HEK293 (cell line): Measurements from ENCODE around the gene RRP9.
A peak's percentile ranks its signal among the peaks of the same experiment; 100 is the strongest.

Experiments used
- CTCF ChIA-PET: fragments of 350-600 bp; formaldehyde crosslinking; extraction: SDS; loops from one replicate; lab custom pipeline; 2021; ENCODE audit warnings: antibody characterized with exemption; lab: Yijun Ruan, JAX
- POLR2A ChIA-PET: fragments of 300-600 bp; formaldehyde crosslinking; extraction: SDS; loops from one replicate; lab custom pipeline; 2020; ENCODE audit warnings: antibody characterized with exemption, inconsistent platforms; lab: Yijun Ruan, JAX
- H3K27ac ChIP-seq: fragments of 200-500 bp; sonication (Bioruptor generic); 2 replicates; pipeline ENCODE4 v1.5.1; 2014; ENCODE audit warnings: low read depth, low read length, control low read depth, inconsistent platforms; ENCODE audit errors: extremely low read depth
- H3K36me3 ChIP-seq, 2 experiments: fragments of 200-500 bp in 1 of 2; sonication (Bioruptor generic) in 1 of 2; 1 replicate in 1 of 2; 2 replicates in 1 of 2; pipeline ENCODE4 v1.5.1; 2014 to 2017; ENCODE audit warnings: inconsistent platforms in 2 of 2, low read length in 2 of 2; ENCODE audit not compliant: control insufficient read depth in 2 of 2, insufficient read depth in 1 of 2
- H3K4me1 ChIP-seq: fragments of 200-500 bp; sonication (Bioruptor generic); 2 replicates; pipeline ENCODE4 v1.5.1; 2014; ENCODE audit warnings: mild to moderate bottlenecking, low read length, inconsistent platforms; ENCODE audit not compliant: control insufficient read depth, insufficient read depth
- H3K4me3 ChIP-seq: 2 replicates; pipeline ENCODE4 v1.5.1; 2011; ENCODE audit warnings: low read depth, mild to moderate bottlenecking, control low read depth, low read length, moderate library complexity
- H3K9me3 ChIP-seq: fragments of 200-500 bp; sonication (Bioruptor generic); 2 replicates; pipeline ENCODE4 v1.5.1; 2014; ENCODE audit warnings: low read depth, low read length, inconsistent platforms; ENCODE audit not compliant: control insufficient read depth, insufficient read depth
- GLIS1 ChIP-seq: fragments of 450-650 bp; formaldehyde crosslinking; IDR thresholded peaks from 2 replicates; pipeline ENCODE4 v1.5.1; 2016; ENCODE audit warnings: missing biosample characterization, missing genetic modification characterization
- KLF8 ChIP-seq: fragments of 450-650 bp; formaldehyde crosslinking; IDR thresholded peaks from 2 replicates; pipeline ENCODE4 v1.5.1; 2016; ENCODE audit warnings: missing biosample characterization, missing genetic modification characterization
- MZF1 ChIP-seq: fragments of 450-650 bp; formaldehyde crosslinking; IDR thresholded peaks from 2 replicates; pipeline ENCODE4 v1.5.1; 2017; ENCODE audit warnings: missing biosample characterization, missing genetic modification characterization, borderline replicate concordance
- SALL2 ChIP-seq: fragments of 450-650 bp; formaldehyde crosslinking; IDR thresholded peaks from 2 replicates; pipeline ENCODE4 v1.5.0; 2017; ENCODE audit warnings: missing biosample characterization, mild to moderate bottlenecking, missing genetic modification characterization, borderline replicate concordance
- SETDB1 ChIP-seq: IDR thresholded peaks from one replicate; pipeline ENCODE4 v1.6.1; 2017; ENCODE audit warnings: mild to moderate bottlenecking, low read length, moderate library complexity, mixed read lengths; ENCODE audit not compliant: insufficient read length
- SP7 ChIP-seq: fragments of 450-650 bp; formaldehyde crosslinking; IDR thresholded peaks from 2 replicates; pipeline ENCODE4 v1.5.1; 2016; ENCODE audit warnings: missing biosample characterization, missing genetic modification characterization
- ZBTB17 ChIP-seq: fragments of 450-650 bp; formaldehyde crosslinking; IDR thresholded peaks from 2 replicates; pipeline ENCODE4 v1.5.1; 2016; ENCODE audit warnings: missing biosample characterization, missing genetic modification characterization
- ZFP69B ChIP-seq: fragments of 450-650 bp; formaldehyde crosslinking; IDR thresholded peaks from 2 replicates; pipeline ENCODE4 v1.5.1; 2016; ENCODE audit warnings: missing biosample characterization, missing genetic modification characterization
- ZNF10 ChIP-seq: fragments of 450-650 bp; formaldehyde crosslinking; IDR thresholded peaks from 2 replicates; pipeline ENCODE4 v1.5.1; 2017; ENCODE audit warnings: missing biosample characterization, missing genetic modification characterization
- ZNF133 ChIP-seq: fragments of 450-650 bp; formaldehyde crosslinking; IDR thresholded peaks from 2 replicates; pipeline ENCODE4 v1.5.1; 2016; ENCODE audit warnings: missing biosample characterization, missing genetic modification characterization
- ZNF140 ChIP-seq: fragments of 450-650 bp; formaldehyde crosslinking; IDR thresholded peaks from 2 replicates; pipeline ENCODE4 v1.5.1; 2016; ENCODE audit warnings: missing biosample characterization, missing genetic modification characterization
- ZNF169 ChIP-seq: fragments of 450-650 bp; formaldehyde crosslinking; IDR thresholded peaks from 2 replicates; pipeline ENCODE4 v1.5.1; 2016; ENCODE audit warnings: missing biosample characterization, missing genetic modification characterization
- ZNF211 ChIP-seq: fragments of 450-650 bp; formaldehyde crosslinking; IDR thresholded peaks from 2 replicates; pipeline ENCODE4 v1.5.1; 2016; ENCODE audit warnings: low read depth, missing biosample characterization, missing genetic modification characterization
- ZNF274 ChIP-seq, 2 experiments: fragments of 200-500 bp in 1 of 2; fragments of 450-650 bp in 1 of 2; sonication (Bioruptor generic) in 1 of 2; formaldehyde crosslinking in 1 of 2; IDR thresholded peaks; 2 replicates each; pipeline versions ENCODE4 v1.5.1 to v1.6.1; 2014 to 2016; ENCODE audit warnings: borderline replicate concordance in 1 of 2, inconsistent platforms in 1 of 2, low read length in 1 of 2, missing biosample characterization in 1 of 2, missing genetic modification characterization in 1 of 2
- ZNF341 ChIP-seq: fragments of 450-650 bp; formaldehyde crosslinking; IDR thresholded peaks from 2 replicates; pipeline ENCODE4; 2016; ENCODE audit warnings: low read depth, missing biosample characterization, missing genetic modification characterization
- ZNF426 ChIP-seq: fragments of 450-650 bp; formaldehyde crosslinking; IDR thresholded peaks from 2 replicates; pipeline ENCODE4 v1.5.1; 2017; ENCODE audit warnings: missing biosample characterization, missing genetic modification characterization, mild to moderate bottlenecking, inconsistent platforms, moderate library complexity
- ZNF610 ChIP-seq: fragments of 450-650 bp; formaldehyde crosslinking; IDR thresholded peaks from 2 replicates; pipeline ENCODE4 v1.5.1; 2016; ENCODE audit warnings: missing biosample characterization, missing genetic modification characterization, borderline replicate concordance
- ZNF621 ChIP-seq: fragments of 450-650 bp; formaldehyde crosslinking; IDR thresholded peaks from 2 replicates; pipeline ENCODE4 v1.5.1; 2017; ENCODE audit warnings: missing biosample characterization, missing genetic modification characterization
- ZNF624 ChIP-seq: fragments of 450-650 bp; formaldehyde crosslinking; IDR thresholded peaks from 2 replicates; pipeline ENCODE4 v1.5.1; 2017; ENCODE audit warnings: missing biosample characterization, missing genetic modification characterization
- ZNF660 ChIP-seq: fragments of 450-650 bp; IDR thresholded peaks from 2 replicates; pipeline ENCODE4 v1.5.1; 2018; ENCODE audit warnings: missing biosample characterization, mild to moderate bottlenecking, missing genetic modification characterization
- ZNF664 ChIP-seq: fragments of 450-650 bp; formaldehyde crosslinking; IDR thresholded peaks from 2 replicates; pipeline ENCODE4 v1.5.1; 2016; ENCODE audit warnings: missing biosample characterization, missing genetic modification characterization
- ZNF776 ChIP-seq: fragments of 450-650 bp; formaldehyde crosslinking; IDR thresholded peaks from 2 replicates; pipeline ENCODE4 v1.5.0; 2017; ENCODE audit warnings: missing biosample characterization, missing genetic modification characterization, borderline replicate concordance
- ZXDB ChIP-seq: fragments of 450-650 bp; formaldehyde crosslinking; IDR thresholded peaks from 2 replicates; pipeline ENCODE4 v1.5.1; 2016; ENCODE audit warnings: missing biosample characterization, missing genetic modification characterization
- TF ChIP-seq, protein P1 (sequence below): fragments of 450-650 bp; formaldehyde crosslinking; IDR thresholded peaks from 2 replicates; pipeline ENCODE4 v1.5.0; 2017; ENCODE audit warnings: missing biosample characterization, missing genetic modification characterization, borderline replicate concordance
- TF ChIP-seq, protein P2 (sequence below): fragments of 450-650 bp; formaldehyde crosslinking; IDR thresholded peaks from 2 replicates; pipeline ENCODE4 v1.5.1; 2016; ENCODE audit warnings: missing biosample characterization, missing genetic modification characterization
- TF ChIP-seq, protein P3 (sequence below): fragments of 450-650 bp; formaldehyde crosslinking; optimal IDR thresholded peaks from 2 replicates; pipeline ENCODE3; 2016; ENCODE audit warnings: missing biosample characterization, mild to moderate bottlenecking, missing genetic modification characterization

Gene RRP9

DNA sequence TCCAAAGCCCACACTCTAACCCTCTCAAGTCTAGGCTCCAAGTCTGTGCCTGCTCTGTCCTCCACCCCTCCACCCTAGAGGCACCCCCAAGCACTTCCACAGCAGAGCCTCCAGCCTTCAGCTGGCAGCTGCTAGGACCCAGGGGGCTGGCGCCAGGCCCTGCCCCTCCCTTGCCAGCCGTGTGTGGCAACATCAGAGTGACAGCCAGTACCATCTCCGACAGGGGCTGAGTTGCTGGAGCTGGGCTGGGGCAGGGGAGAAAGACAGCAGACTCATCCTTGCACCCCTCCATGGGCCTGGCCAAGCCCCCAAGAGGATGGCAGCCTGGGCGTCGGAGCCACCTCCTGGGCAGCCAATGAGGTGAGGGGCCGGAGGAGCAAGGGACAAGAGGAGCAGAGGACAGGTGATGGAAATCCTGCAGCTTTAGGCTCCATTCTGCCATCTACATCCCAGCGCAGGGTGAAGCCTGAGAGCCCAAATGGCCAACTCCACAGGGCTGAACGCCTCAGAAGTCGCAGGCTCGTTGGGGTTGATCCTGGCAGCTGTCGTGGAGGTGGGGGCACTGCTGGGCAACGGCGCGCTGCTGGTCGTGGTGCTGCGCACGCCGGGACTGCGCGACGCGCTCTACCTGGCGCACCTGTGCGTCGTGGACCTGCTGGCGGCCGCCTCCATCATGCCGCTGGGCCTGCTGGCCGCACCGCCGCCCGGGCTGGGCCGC, 13.6 kb upstream of the RRP9 start, which contains the start of gene GPR62 (continued):
- TF ChIP-seq, protein P1, sequence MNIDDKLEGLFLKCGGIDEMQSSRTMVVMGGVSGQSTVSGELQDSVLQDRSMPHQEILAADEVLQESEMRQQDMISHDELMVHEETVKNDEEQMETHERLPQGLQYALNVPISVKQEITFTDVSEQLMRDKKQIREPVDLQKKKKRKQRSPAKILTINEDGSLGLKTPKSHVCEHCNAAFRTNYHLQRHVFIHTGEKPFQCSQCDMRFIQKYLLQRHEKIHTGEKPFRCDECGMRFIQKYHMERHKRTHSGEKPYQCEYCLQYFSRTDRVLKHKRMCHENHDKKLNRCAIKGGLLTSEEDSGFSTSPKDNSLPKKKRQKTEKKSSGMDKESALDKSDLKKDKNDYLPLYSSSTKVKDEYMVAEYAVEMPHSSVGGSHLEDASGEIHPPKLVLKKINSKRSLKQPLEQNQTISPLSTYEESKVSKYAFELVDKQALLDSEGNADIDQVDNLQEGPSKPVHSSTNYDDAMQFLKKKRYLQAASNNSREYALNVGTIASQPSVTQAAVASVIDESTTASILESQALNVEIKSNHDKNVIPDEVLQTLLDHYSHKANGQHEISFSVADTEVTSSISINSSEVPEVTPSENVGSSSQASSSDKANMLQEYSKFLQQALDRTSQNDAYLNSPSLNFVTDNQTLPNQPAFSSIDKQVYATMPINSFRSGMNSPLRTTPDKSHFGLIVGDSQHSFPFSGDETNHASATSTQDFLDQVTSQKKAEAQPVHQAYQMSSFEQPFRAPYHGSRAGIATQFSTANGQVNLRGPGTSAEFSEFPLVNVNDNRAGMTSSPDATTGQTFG, result no peak
- TF ChIP-seq SP7 (tag by site-specific recombination), result no peak
- TF ChIP-seq ZNF621 (tag by site-specific recombination), result no peak
- no peak for TF ChIP-seq SALL2 (tag by site-specific recombination)
- no peak for TF ChIP-seq ZNF341 (tag by site-specific recombination)
- no peak for TF ChIP-seq ZFP69B (tag by site-specific recombination)
- no peak for TF ChIP-seq ZNF211 (tag by site-specific recombination)
- TF ChIP-seq, protein P2, sequence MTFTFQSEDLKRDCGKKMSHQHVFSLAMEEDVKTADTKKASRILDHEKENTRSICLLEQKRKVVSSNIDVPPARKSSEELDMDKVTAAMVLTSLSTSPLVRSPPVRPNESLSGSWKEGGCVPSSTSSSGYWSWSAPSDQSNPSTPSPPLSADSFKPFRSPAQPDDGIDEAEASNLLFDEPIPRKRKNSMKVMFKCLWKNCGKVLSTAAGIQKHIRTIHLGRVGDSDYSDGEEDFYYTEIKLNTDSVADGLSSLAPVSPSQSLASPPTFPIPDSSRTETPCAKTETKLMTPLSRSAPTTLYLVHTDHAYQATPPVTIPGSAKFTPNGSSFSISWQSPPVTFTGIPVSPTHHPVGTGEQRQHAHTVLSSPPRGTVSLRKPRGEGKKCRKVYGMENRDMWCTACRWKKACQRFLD (tag by site-specific recombination), result no peak
- TF ChIP-seq ZNF133 (tag by site-specific recombination), result no peak
- no peak for TF ChIP-seq ZNF610 (tag by site-specific recombination)
- TF ChIP-seq KLF8 (tag by site-specific recombination), result no peak
- no peak for TF ChIP-seq ZNF169 (tag by site-specific recombination)

DNA sequence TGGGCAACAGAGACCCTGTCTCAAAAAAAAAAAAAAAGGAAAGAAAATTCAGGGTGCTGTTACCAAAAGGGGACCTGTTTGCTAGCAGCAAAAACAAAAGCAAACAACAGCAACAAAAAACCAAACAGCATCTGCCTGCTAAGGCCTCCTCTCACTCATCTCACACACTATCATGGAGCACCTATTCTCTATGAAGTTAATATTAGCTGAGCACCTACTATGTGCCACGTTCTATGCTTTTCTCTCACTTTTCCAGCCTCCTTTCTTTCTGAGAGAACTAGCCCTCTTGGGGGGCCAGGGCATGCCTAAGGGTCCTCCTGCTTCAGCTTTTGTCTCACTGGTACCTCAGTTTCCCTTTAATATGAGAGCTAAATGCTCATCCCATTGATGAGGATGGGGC, 13.0 kb upstream of the RRP9 start:
- no peak for TF ChIP-seq ZNF274 (IDR thresholded peaks at IDR 0.05; ENCODE audit: low read length)
- TF ChIP-seq ZNF274 (tag by site-specific recombination; IDR thresholded peaks at IDR 0.05; ENCODE audit: borderline replicate concordance), result no peak
- peak; percentile 79 for TF ChIP-seq ZNF664 (tag by site-specific recombination)
- POLR2A ChIA-PET, result interaction anchor here (0.9 to 1.3 kb wide), 2 partner anchors 28 to 38 kb away, joined by 3 to 5 read pairs; no protein-coding TSS in a partner anchor

DNA sequence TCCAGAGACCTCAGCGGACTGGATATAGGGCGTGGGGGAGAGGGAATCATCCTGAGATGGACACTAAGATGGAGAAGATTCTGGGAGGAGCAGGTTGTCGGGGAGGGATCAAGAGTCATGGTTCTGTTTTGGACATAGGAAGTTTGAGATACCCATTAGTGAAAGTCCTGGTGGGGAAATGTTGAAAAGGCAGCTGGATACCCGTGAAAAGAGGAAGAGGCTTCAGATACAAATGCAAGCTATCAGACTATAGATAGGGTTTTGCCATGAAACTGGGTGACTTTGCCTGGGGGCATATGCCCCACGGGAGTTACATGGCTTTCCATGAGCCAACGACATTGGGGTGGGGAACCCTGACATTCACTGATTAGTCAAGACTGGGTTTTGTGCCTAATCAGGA, 12.4 kb upstream of the RRP9 start:
- Histone ChIP-seq H3K4me1 (no peaks in the 10 kb centered on the region), H3K27ac (no peak overlapping the region), H3K36me3 (peaks cover 0 to 19% of the 10 kb centered on the region in 2 experiments; a peak in 1 of 3 replicates), H3K4me3 (no peak overlapping the region), H3K9me3 (no peaks in the 10 kb centered on the region)
- ChIA-PET CTCF (interaction anchor here (0.6 to 2.8 kb wide), 2 partner anchors 12 to 19 kb away, joined by 3 to 6 read pairs; partner anchors contain the start of genes PARP3 and RRP9), POLR2A (interaction anchor here (0.9 to 1.3 kb wide), 3 partner anchors 28 to 38 kb away, joined by 3 to 5 read pairs (median 4); partner anchors contain the start of gene ACY1)
- TF ChIP-seq ZBTB17 (tag by site-specific recombination), result no peak
- TF ChIP-seq SETDB1, result no peak
- TF ChIP-seq ZNF426 (tag by site-specific recombination), result no peak
- no peak for TF ChIP-seq ZNF10 (tag by site-specific recombination)
- no peak for TF ChIP-seq ZNF776 (tag by site-specific recombination)
- no peak for TF ChIP-seq ZNF624 (tag by site-specific recombination)
- TF ChIP-seq, protein P2 (tag by site-specific recombination), result no peak
- TF ChIP-seq ZNF660 (tag by site-specific recombination), result no peak
- no peak for TF ChIP-seq GLIS1
- TF ChIP-seq ZXDB (tag by site-specific recombination), result no peak
- TF ChIP-seq, protein P3, sequence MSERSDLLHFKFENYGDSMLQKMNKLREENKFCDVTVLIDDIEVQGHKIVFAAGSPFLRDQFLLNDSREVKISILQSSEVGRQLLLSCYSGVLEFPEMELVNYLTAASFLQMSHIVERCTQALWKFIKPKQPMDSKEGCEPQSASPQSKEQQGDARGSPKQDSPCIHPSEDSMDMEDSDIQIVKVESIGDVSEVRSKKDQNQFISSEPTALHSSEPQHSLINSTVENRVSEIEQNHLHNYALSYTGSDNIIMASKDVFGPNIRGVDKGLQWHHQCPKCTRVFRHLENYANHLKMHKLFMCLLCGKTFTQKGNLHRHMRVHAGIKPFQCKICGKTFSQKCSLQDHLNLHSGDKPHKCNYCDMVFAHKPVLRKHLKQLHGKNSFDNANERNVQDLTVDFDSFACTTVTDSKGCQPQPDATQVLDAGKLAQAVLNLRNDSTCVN (tag by site-specific recombination), result no peak
- TF ChIP-seq MZF1, result no peak
- TF ChIP-seq ZNF140, result no peak

More for the DNA sequence above, 13.0 kb upstream of the RRP9 start:
- Histone ChIP-seq H3K4me1 (no peaks in the 10 kb centered on the region), H3K4me3 (no peak overlapping the region), H3K9me3 (no peaks in the 10 kb centered on the region), H3K36me3 (peaks cover 0 to 25% of the 10 kb centered on the region in 2 experiments; a peak in 1 of 3 replicates), H3K27ac (no peak overlapping the region)
- CTCF ChIA-PET, result interaction anchor here (1.0 to 2.8 kb wide), 2 partner anchors 12 to 324 kb away, joined by 6 read pairs; partner anchors contain the start of genes PARP3, RRP9 and WDR82
